ENCODE data around the gene BET1L. TPM values are rescaled to one million over a fixed set of nuclear protein-coding genes. Genes with fewer than 3 reads are reported as not detected.

BET1L gene
- polyA plus RNA-seq (2013, experiment 1 of 2), result 52.8 TPM
- polyA plus RNA-seq (2013, experiment 2 of 2), result 52.1 TPM

- peak within 1 kb of the TSS; percentile 15 to 55 for H2BK12ac ChIP-seq (ENCODE audit: low read length in 2 of 2)
- peak within 1 kb of the TSS; percentile 93 to 97 for H3K4me3 ChIP-seq (ENCODE audit: insufficient read depth in 1 of 2, low read depth in 1 of 2, low read length in 2 of 2)
- peak within 1 kb of the TSS; percentile 96 for H3K4me2 ChIP-seq (ENCODE audit: low read length, poor library complexity, severe bottlenecking)
- no peaks in the 10 kb centered on the region for H3K27me3 ChIP-seq (ENCODE audit: control insufficient read depth in 1 of 2, insufficient read depth in 1 of 2, low read length in 2 of 2)
- peak within 1 kb of the TSS; percentile 98 for H3K27ac ChIP-seq (ENCODE audit: low read length, poor library complexity, severe bottlenecking)
- H3K36me3 ChIP-seq (ENCODE audit: control insufficient read depth in 1 of 2, insufficient read depth in 2 of 2, low read depth in 1 of 2, low read length in 2 of 2), result peaks cover 64 to 66% of the 10 kb centered on the region in 2 experiments
- peak within 1 kb of the TSS; percentile 48 for H2AFZ ChIP-seq (ENCODE audit: low read depth, low read length)
- H3K9me3 ChIP-seq (ENCODE audit: control insufficient read depth, low read length), result no peaks in the 10 kb centered on the region
- peak within 1 kb of the TSS; percentile 93 for H2BK5ac ChIP-seq (ENCODE audit: low read depth, low read length, poor library complexity, severe bottlenecking)
- peak within 1 kb of the TSS; percentile 70 to 92 for H3K23ac ChIP-seq (ENCODE audit: low read length in 2 of 2)
- peak; percentile 99 for DNase-seq
- peaks cover 60% of the 10 kb centered on the region for H3K4me1 ChIP-seq (ENCODE audit: control insufficient read depth, insufficient read depth, low read depth, low read length)
- H2BK15ac ChIP-seq (ENCODE audit: low read depth, poor library complexity, severe bottlenecking), result peak within 1 kb of the TSS; percentile 87
- H3K9ac ChIP-seq (ENCODE audit: low read length), result peak within 1 kb of the TSS; percentile 98
- H3K79me1 ChIP-seq (replicated peaks; ENCODE audit: low read length, poor library complexity, severe bottlenecking), result peaks cover 22% of the 10 kb centered on the region
- WGBS, result under 1% methylated on average over 63 of the region's 63 CpGs
- peak within 1 kb of the TSS; percentile 98 for H4K91ac ChIP-seq (ENCODE audit: low read length)
- H3K18ac ChIP-seq (ENCODE audit: low read depth in 1 of 2, low read length in 2 of 2), result peak within 1 kb of the TSS; percentile 98 to 99
- peak within 1 kb of the TSS; percentile 94 to 98 for H3K14ac ChIP-seq (ENCODE audit: low read length in 2 of 2)
- H3K4ac ChIP-seq (ENCODE audit: low read depth in 1 of 2, low read length in 2 of 2), result peak within 1 kb of the TSS; percentile 95 to 98
- peak within 1 kb of the TSS; percentile 98 for H4K8ac ChIP-seq (ENCODE audit: low read length)
- H2BK120ac ChIP-seq (ENCODE audit: low read depth, low read length), result peak within 1 kb of the TSS; percentile 98
- H2AK5ac ChIP-seq (ENCODE audit: low read length, severe bottlenecking), result peak within 1 kb of the TSS; percentile 86
These were observed at the start of gene BET1L, which contains the start of gene RIC8A for GRCh38 chr11:207208-207862. BET1L (minus strand) TSS chr11:207399; CDS start chr11:207321, 78 bp downstream. RIC8A (plus strand) TSS chr11:207708; CDS start chr11:208855, 1,147 bp downstream.

GRCh38 chr11:255816-256215 lies 48.6 kb upstream of the BET1L start:
- Histone ChIP-seq H3K27me3 (ENCODE audit: control insufficient read depth in 1 of 2, insufficient read depth in 1 of 2, low read length in 2 of 2) (peaks cover 0 to 34% of the 10 kb centered on the region in 2 experiments), H3K36me3 (ENCODE audit: control insufficient read depth in 1 of 2, insufficient read depth in 2 of 2, low read depth in 1 of 2, low read length in 2 of 2) (peaks cover 29 to 32% of the 10 kb centered on the region in 2 experiments), H2BK120ac (ENCODE audit: low read depth, low read length) (no peak overlapping the region), H3K4ac (ENCODE audit: low read depth in 1 of 2, low read length in 2 of 2) (no peak overlapping the region), H3K23ac (ENCODE audit: low read length in 2 of 2) (no peak overlapping the region), H3K4me3 (ENCODE audit: insufficient read depth in 1 of 2, low read depth in 1 of 2, low read length in 2 of 2) (no peak overlapping the region), H3K79me1 (replicated peaks; ENCODE audit: low read length, poor library complexity, severe bottlenecking) (peaks cover 3% of the 10 kb centered on the region), H2BK15ac (ENCODE audit: low read depth, poor library complexity, severe bottlenecking) (peak overlapping the region; percentile 26), H3K9ac (ENCODE audit: low read length) (no peak overlapping the region), H3K4me1 (ENCODE audit: control insufficient read depth, insufficient read depth, low read depth, low read length) (no peaks in the 10 kb centered on the region), H2BK5ac (ENCODE audit: low read depth, low read length, poor library complexity, severe bottlenecking) (no peak overlapping the region), H2AK5ac (ENCODE audit: low read length, severe bottlenecking) (no peak overlapping the region), H3K4me2 (ENCODE audit: low read length, poor library complexity, severe bottlenecking) (no peak overlapping the region), H3K14ac (ENCODE audit: low read length in 2 of 2) (no peak overlapping the region), H3K9me3 (ENCODE audit: control insufficient read depth, low read length) (no peaks in the 10 kb centered on the region), H2BK12ac (ENCODE audit: low read length in 2 of 2) (no peak overlapping the region), H3K27ac (ENCODE audit: low read length, poor library complexity, severe bottlenecking) (no peak overlapping the region), H4K91ac (ENCODE audit: low read length) (no peak overlapping the region), H2AFZ (ENCODE audit: low read depth, low read length) (no peak overlapping the region), H3K18ac (ENCODE audit: low read depth in 1 of 2, low read length in 2 of 2) (no peak overlapping the region), H4K8ac (ENCODE audit: low read length) (no peak overlapping the region)
- 98% methylated on average over 2 of the region's 2 CpGs for WGBS
- no peak for DNase-seq

- Histone ChIP-seq H2BK12ac (ENCODE audit: low read length in 2 of 2) (no peak overlapping the region), H4K91ac (ENCODE audit: low read length) (no peak overlapping the region), H3K79me1 (replicated peaks; ENCODE audit: low read length, poor library complexity, severe bottlenecking) (peaks cover 3% of the 10 kb centered on the region), H3K23ac (ENCODE audit: low read length in 2 of 2) (no peak overlapping the region), H2BK15ac (ENCODE audit: low read depth, poor library complexity, severe bottlenecking) (no peak overlapping the region), H2BK5ac (ENCODE audit: low read depth, low read length, poor library complexity, severe bottlenecking) (no peak overlapping the region), H3K9ac (ENCODE audit: low read length) (no peak overlapping the region), H3K4me3 (ENCODE audit: insufficient read depth in 1 of 2, low read depth in 1 of 2, low read length in 2 of 2) (no peak overlapping the region), H3K4me2 (ENCODE audit: low read length, poor library complexity, severe bottlenecking) (no peak overlapping the region), H3K4me1 (ENCODE audit: control insufficient read depth, insufficient read depth, low read depth, low read length) (no peaks in the 10 kb centered on the region), H3K9me3 (ENCODE audit: control insufficient read depth, low read length) (no peaks in the 10 kb centered on the region), H3K14ac (ENCODE audit: low read length in 2 of 2) (no peak overlapping the region), H2BK120ac (ENCODE audit: low read depth, low read length) (no peak overlapping the region), H3K36me3 (ENCODE audit: control insufficient read depth in 1 of 2, insufficient read depth in 2 of 2, low read depth in 1 of 2, low read length in 2 of 2) (peaks cover 33 to 38% of the 10 kb centered on the region in 2 experiments), H3K18ac (ENCODE audit: low read depth in 1 of 2, low read length in 2 of 2) (no peak overlapping the region), H2AFZ (ENCODE audit: low read depth, low read length) (no peak overlapping the region), H3K27ac (ENCODE audit: low read length, poor library complexity, severe bottlenecking) (no peak overlapping the region), H4K8ac (ENCODE audit: low read length) (no peak overlapping the region), H3K4ac (ENCODE audit: low read depth in 1 of 2, low read length in 2 of 2) (no peak overlapping the region), H3K27me3 (ENCODE audit: control insufficient read depth in 1 of 2, insufficient read depth in 1 of 2, low read length in 2 of 2) (peaks cover 0 to 29% of the 10 kb centered on the region in 2 experiments), H2AK5ac (ENCODE audit: low read length, severe bottlenecking) (no peak overlapping the region)
- no peak for DNase-seq
- WGBS, result no CpG with 5 or more reads among the region's 3 CpGs
These were observed 48.0 kb upstream of the BET1L start for GRCh38 chr11:255176-255575.

GRCh38 chr11:253886-254270 lies 46.7 kb upstream of the BET1L start:
- H3K4ac ChIP-seq (ENCODE audit: low read depth in 1 of 2, low read length in 2 of 2), result no peak overlapping the region
- no peak overlapping the region for H3K14ac ChIP-seq (ENCODE audit: low read length in 2 of 2)
- no peak overlapping the region for H2BK5ac ChIP-seq (ENCODE audit: low read depth, low read length, poor library complexity, severe bottlenecking)
- no peak overlapping the region for H2BK120ac ChIP-seq (ENCODE audit: low read depth, low read length)
- H3K23ac ChIP-seq (ENCODE audit: low read length in 2 of 2), result no peak overlapping the region
- 77% methylated on average over 4 of the region's 5 CpGs for WGBS
- no peaks in the 10 kb centered on the region for H3K9me3 ChIP-seq (ENCODE audit: control insufficient read depth, low read length)
- H2AK5ac ChIP-seq (ENCODE audit: low read length, severe bottlenecking), result no peak overlapping the region
- no peak overlapping the region for H3K18ac ChIP-seq (ENCODE audit: low read depth in 1 of 2, low read length in 2 of 2)
- H3K79me1 ChIP-seq (replicated peaks; ENCODE audit: low read length, poor library complexity, severe bottlenecking), result peaks cover 7% of the 10 kb centered on the region
- H2BK15ac ChIP-seq (ENCODE audit: low read depth, poor library complexity, severe bottlenecking), result no peak overlapping the region
- no peak overlapping the region for H3K4me3 ChIP-seq (ENCODE audit: insufficient read depth in 1 of 2, low read depth in 1 of 2, low read length in 2 of 2)
- H4K8ac ChIP-seq (ENCODE audit: low read length), result no peak overlapping the region
- no peak overlapping the region for H3K4me2 ChIP-seq (ENCODE audit: low read length, poor library complexity, severe bottlenecking)
- no peak overlapping the region for H2BK12ac ChIP-seq (ENCODE audit: low read length in 2 of 2)
- peaks cover 0 to 16% of the 10 kb centered on the region in 2 experiments for H3K27me3 ChIP-seq (ENCODE audit: control insufficient read depth in 1 of 2, insufficient read depth in 1 of 2, low read length in 2 of 2)
- peaks cover 40 to 49% of the 10 kb centered on the region in 2 experiments for H3K36me3 ChIP-seq (ENCODE audit: control insufficient read depth in 1 of 2, insufficient read depth in 2 of 2, low read depth in 1 of 2, low read length in 2 of 2)
- no peak overlapping the region for H3K27ac ChIP-seq (ENCODE audit: low read length, poor library complexity, severe bottlenecking)
- no peak overlapping the region for H2AFZ ChIP-seq (ENCODE audit: low read depth, low read length)
- no peak overlapping the region for H4K91ac ChIP-seq (ENCODE audit: low read length)
- no peak overlapping the region for H3K9ac ChIP-seq (ENCODE audit: low read length)
- DNase-seq, result no peak
- H3K4me1 ChIP-seq (ENCODE audit: control insufficient read depth, insufficient read depth, low read depth, low read length), result no peaks in the 10 kb centered on the region

All from mesenchymal stem cell (in vitro differentiated cells and primary cell).